IMR-90 (cell line): ENCODE results near the gene TIMM50. TPM values are rescaled to one million over a fixed set of nuclear protein-coding genes. Genes with fewer than 3 reads are reported as not detected.
A peak's percentile ranks its signal among the peaks of the same experiment; 100 is the strongest.

ENCODE experiments used
- ATAC-seq: fragments of 200-7000 bp; cut with Tn5 transposase; 2 replicates; pipeline ENCODE4 v1.9.1; 2020; ENCODE audit warnings: low read depth, mild to moderate bottlenecking, moderate library complexity
- BruUV-seq: library from RNA; stranded (reverse); fragments of 400-500 nt; replicated peaks from 2 replicates; lab custom pipeline; 2021; lab: Mats Ljungman, UMichigan
- CTCF ChIA-PET: fragments of 300-600 bp; formaldehyde crosslinking; extraction: SDS; loops from one replicate; lab custom pipeline; 2021; ENCODE audit warnings: antibody characterized with exemption; lab: Yijun Ruan, JAX
- POLR2A ChIA-PET: fragments of 300-600 bp; sonication (Branson Sonifier 250); formaldehyde crosslinking; loops from one replicate; lab custom pipeline; 2022; ENCODE audit warnings: antibody characterized with exemption; ENCODE audit not compliant: unreplicated experiment; lab: Charles Lee
- DNase-seq: peaks from one replicate; pipeline ENCODE4 v3.0.0; 2013
- H2AFZ ChIP-seq: replicated peaks from 2 replicates; pipeline ENCODE3; 2013; ENCODE audit warnings: low read length, mild to moderate bottlenecking; ENCODE audit not compliant: poor library complexity
- H2AK5ac ChIP-seq: 2 replicates; pipeline ENCODE4 v1.6.1; 2013; ENCODE audit warnings: low read depth, low read length, inconsistent platforms
- H2AK9ac ChIP-seq: replicated peaks from 2 replicates; pipeline ENCODE3; 2013; ENCODE audit warnings: mild to moderate bottlenecking, low read depth, low read length, moderate library complexity; ENCODE audit not compliant: poor library complexity
- H2BK120ac ChIP-seq: 2 replicates; pipeline ENCODE4 v1.6.1; 2013; ENCODE audit warnings: low read depth, low read length, inconsistent platforms
- H2BK15ac ChIP-seq: 3 replicates; pipeline ENCODE4 v1.6.1; 2013; ENCODE audit warnings: low read depth, low read length, inconsistent platforms
- H2BK20ac ChIP-seq: 2 replicates; pipeline ENCODE4 v1.6.1; 2013; ENCODE audit warnings: low read depth, mild to moderate bottlenecking, inconsistent platforms, low read length, moderate library complexity
- H2BK5ac ChIP-seq: 2 replicates; pipeline ENCODE4 v1.6.1; 2013; ENCODE audit warnings: mild to moderate bottlenecking, low read depth, low read length, inconsistent platforms; ENCODE audit not compliant: poor library complexity, severe bottlenecking
- H3K14ac ChIP-seq: replicated peaks from 2 replicates; pipeline ENCODE4 v1.6.1; 2013; ENCODE audit warnings: low read depth, low read length, inconsistent platforms
- H3K18ac ChIP-seq: 2 replicates; pipeline ENCODE4 v1.6.1; 2013; ENCODE audit warnings: low read depth, low read length, control low read depth
- H3K23ac ChIP-seq: 2 replicates; pipeline ENCODE4 v1.6.1; 2013; ENCODE audit warnings: low read depth, low read length, inconsistent platforms
- H3K27ac ChIP-seq: 2 replicates; pipeline ENCODE4 v1.5.1; 2013; ENCODE audit warnings: mild to moderate bottlenecking, control low read depth, low read length; ENCODE audit not compliant: insufficient read depth
- H3K27me3 ChIP-seq: 2 replicates; pipeline ENCODE4 v1.6.1; 2013; ENCODE audit warnings: low read length; ENCODE audit not compliant: control insufficient read depth, insufficient read depth
- H3K36me3 ChIP-seq: 2 replicates; pipeline ENCODE4 v1.6.1; 2013; ENCODE audit warnings: low read length, mixed read lengths; ENCODE audit not compliant: control insufficient read depth, insufficient read depth
- H3K4ac ChIP-seq: 2 replicates; pipeline ENCODE4 v1.6.1; 2013; ENCODE audit warnings: low read depth, low read length, inconsistent platforms
- H3K4me1 ChIP-seq: 2 replicates; pipeline ENCODE4 v1.6.1; 2013; ENCODE audit warnings: low read length, mixed read lengths; ENCODE audit not compliant: control insufficient read depth, insufficient read depth
- H3K4me2 ChIP-seq: 2 replicates; pipeline ENCODE4 v1.6.1; 2013; ENCODE audit warnings: low read depth, mild to moderate bottlenecking, control low read depth, low read length, moderate library complexity
- H3K4me3 ChIP-seq: 2 replicates; pipeline ENCODE4 v1.5.1; 2013; ENCODE audit warnings: low read depth, mild to moderate bottlenecking, control low read depth, low read length, moderate library complexity; ENCODE audit not compliant: insufficient read depth
- H3K56ac ChIP-seq: 2 replicates; pipeline ENCODE4 v1.6.1; 2013; ENCODE audit warnings: low read length, inconsistent platforms; ENCODE audit not compliant: insufficient read depth; ENCODE audit errors: extremely low read depth
- H3K79me1 ChIP-seq, 2 experiments: 2 replicates each; pipeline ENCODE4 v1.6.1; 2013; ENCODE audit warnings: low read length in 2 of 2, inconsistent platforms in 1 of 2, low read depth in 1 of 2
- H3K9ac ChIP-seq: 2 replicates; pipeline ENCODE4 v1.6.1; 2013; ENCODE audit warnings: low read depth, low read length, control low read depth
- H3K9me1 ChIP-seq: 2 replicates; pipeline ENCODE4 v1.6.1; 2013; ENCODE audit warnings: low read length, inconsistent platforms; ENCODE audit not compliant: insufficient read depth
- H3K9me3 ChIP-seq: 2 replicates; pipeline ENCODE4 v1.6.1; 2013; ENCODE audit warnings: low read length; ENCODE audit not compliant: control insufficient read depth, insufficient read depth
- H4K20me1 ChIP-seq: 2 replicates; pipeline ENCODE4 v1.6.1; 2013; ENCODE audit warnings: low read length, inconsistent platforms; ENCODE audit not compliant: insufficient read depth
- H4K5ac ChIP-seq: 2 replicates; pipeline ENCODE4 v1.6.1; 2013; ENCODE audit warnings: mild to moderate bottlenecking, low read depth, low read length, control low read depth
- H4K8ac ChIP-seq, 2 experiments: 2 replicates each; pipeline ENCODE4 v1.6.1; 2013; ENCODE audit warnings: low read depth in 2 of 2, low read length in 2 of 2, control low read depth in 1 of 2, inconsistent platforms in 1 of 2
- H4K91ac ChIP-seq: 2 replicates; pipeline ENCODE4 v1.6.1; 2013; ENCODE audit warnings: low read depth, low read length, inconsistent platforms; ENCODE audit not compliant: insufficient read depth
- BHLHE40 ChIP-seq: fragments of 150-350 bp; IDR thresholded peaks from 2 replicates; pipeline ENCODE4 v1.6.1; 2016; ENCODE audit warnings: mild to moderate bottlenecking, low read depth, low read length
- CEBPB ChIP-seq: IDR thresholded peaks from 2 replicates; pipeline ENCODE4 v1.6.1; 2012; ENCODE audit warnings: low read depth, low read length, improper control_type of control experiment
- CHD1 ChIP-seq: IDR thresholded peaks from 2 replicates; pipeline ENCODE4 v1.6.1; 2012; ENCODE audit warnings: low read depth, low read length, improper control_type of control experiment
- CTCF ChIP-seq: conservative IDR thresholded peaks from 2 replicates; pipeline ENCODE4 v1.5.1; 2012; ENCODE audit warnings: mild to moderate bottlenecking, low read depth, low read length, improper control_type of control experiment
- FOS ChIP-seq: fragments of 150-350 bp; IDR thresholded peaks from 2 replicates; pipeline ENCODE4 v1.6.1; 2016; ENCODE audit warnings: low read depth, low read length
- POLR2A ChIP-seq: IDR thresholded peaks from 2 replicates; pipeline ENCODE4 v1.6.1; 2012; ENCODE audit warnings: mild to moderate bottlenecking, low read depth, low read length
- RAD21 ChIP-seq: IDR thresholded peaks from 2 replicates; pipeline ENCODE4 v1.6.1; 2012; ENCODE audit warnings: low read length, improper control_type of control experiment
- RFX5 ChIP-seq: IDR thresholded peaks from 2 replicates; pipeline ENCODE4 v1.8.0; 2012; ENCODE audit warnings: low read depth, mild to moderate bottlenecking, low read length, moderate library complexity
- USF2 ChIP-seq: fragments of 150-350 bp; IDR thresholded peaks from 2 replicates; pipeline ENCODE4 v1.6.1; 2017; ENCODE audit warnings: mild to moderate bottlenecking, antibody characterized with exemption, low read length, low read depth
- WGBS, 2 experiments: methylation state at CpG; one replicate each; pipeline versions ENCODE4 v1.1.5 to v1.1.7; 2013; ENCODE audit warnings: missing lambda C conversion rate in 2 of 2; ENCODE audit not compliant: insufficient read length in 1 of 2; ENCODE audit errors: extremely low coverage in 2 of 2; 5-methylcytosine and 5-hydroxymethylcytosine counted together
- dilution Hi-C: fragments of 300-500 bp; cut with HindIII; formaldehyde crosslinking; loops from one replicate; pipeline ENCODE4 v1.14.3; 2018; ENCODE audit warnings: low sequenced_read_pairs; ENCODE audit not compliant: unreplicated experiment
- in situ Hi-C: fragments of 300-500 bp; cut with MboI; formaldehyde crosslinking; loops from 3 replicates; pipeline ENCODE4 v1.14.3; 2019; ENCODE audit warnings: low sequenced_read_pairs, inconsistent platforms, mixed read lengths
- intact Hi-C: fragments of 100-400 bp; cut with micrococcal nuclease; formaldehyde crosslinking; loops from 2 replicates; pipeline ENCODE4 v1.10.0; 2022
- polyA plus RNA-seq, 3 experiments: library from polyadenylated mRNA; depleted of rRNA; stranded (reverse); fragments of >200 nt; gene quantifications; 2 replicates each; pipeline ENCODE4 v1.2.3, GENCODE V29; 2012; ENCODE audit warnings: low replicate concordance in 1 of 3
- total RNA-seq: library from RNA; depleted of rRNA; stranded (reverse); fragments of >200 nt; gene quantifications from 2 replicates; pipeline ENCODE4 v1.2.3, GENCODE V29; 2012

The TIMM50 gene
- total and polyA plus RNA-seq, 2 of the 4 experiments (the other 2 are of a cell fraction): 52.0 to 76.8 TPM

- BruUV-seq: no TSS peak
- Histone ChIP-seq H4K91ac (no peak overlapping the region), H3K14ac (no peak overlapping the region), H3K18ac (no peak overlapping the region), H4K5ac (no peak overlapping the region), H4K8ac (no peak overlapping the region; a peak in 1 of 4 replicates), H3K4me1 (peaks cover 11% of the 10 kb centered on the region), H2BK5ac (no peak overlapping the region), H3K9ac (peak overlapping the region; percentile 94), H3K4me2 (peak overlapping the region; percentile 80), H3K9me3 (no peaks in the 10 kb centered on the region), H2BK120ac (no peak overlapping the region), H3K27ac (no peak overlapping the region; the same call in 1 of the 2 replicates), H3K4ac (no peak overlapping the region), H3K9me1 (peaks cover 5% of the 10 kb centered on the region), H4K20me1 (peaks cover 38% of the 10 kb centered on the region), H3K36me3 (peaks cover 23% of the 10 kb centered on the region), H2AK5ac (no peak overlapping the region), H3K27me3 (no peaks in the 10 kb centered on the region), H2BK20ac (no peak overlapping the region), H3K4me3 (0 out of 2 replicates have a peak overlapping the region, but pooled peaks have one; percentile 77), H3K23ac (no peak overlapping the region), H2AK9ac (no peak overlapping the region), H2AFZ (no peak overlapping the region), H3K79me1 (peaks cover 22 to 47% of the 10 kb centered on the region in 2 experiments), H2BK15ac (no peak overlapping the region), H3K56ac (no peak overlapping the region)
- DNase-seq: no peak
- intact Hi-C loops: no loop called here
- no peak for TF ChIP-seq POLR2A
- no peak for TF ChIP-seq RAD21
- no peak for TF ChIP-seq USF2
- TF ChIP-seq RFX5: no peak
- no peak for TF ChIP-seq CHD1
- no peak for TF ChIP-seq CEBPB
- TF ChIP-seq CTCF: no peak
- TF ChIP-seq FOS: no peak
- TF ChIP-seq BHLHE40: no peak
- dilution Hi-C loops: no loop called here
- ChIA-PET POLR2A (no interaction called here), CTCF (no interaction called here)
- ATAC-seq: no peak
- 100% methylated on average over 1 of the region's 10 CpGs; no CpG with 5 or more reads in 1 of the 2 experiments for WGBS, 2 experiments
- in situ Hi-C loops: loop anchor here (25.0 kb wide), 1 partner anchor 403 kb away; the partner anchor contains the start of genes DYRK1B and FBL
Measured at GRCh38 chr19:39434123-39435076, 46.2 kb upstream of the TIMM50 start.
